Parietal lobe (tissue), 1 donor: Measurements from ENCODE around the gene OR5T2. TPM values are rescaled to one million over a fixed set of nuclear protein-coding genes. Genes with fewer than 3 reads are reported as not detected.

Experiments
- total RNA-seq: library from RNA; depleted of rRNA; stranded (reverse); fragments of >200 nt; gene quantifications from one replicate; pipeline ENCODE4 v1.2.3, GENCODE V29; 2014

The OR5T2 gene
- not detected for total RNA-seq

GRCh38 chr11:56234155-56234554 lies at the start of gene OR5T2:
TSS of gene OR5T2 (minus strand) at chr11:56234255. CDS start at chr11:56233062, 1,193 bp downstream.

GRCh38 chr11:56273854-56274253 lies 39.8 kb upstream of the OR5T2 start, which contains the start of gene OR5T1:
TSS of gene OR5T1 (plus strand) at chr11:56274154. CDS start at chr11:56275639, 1,485 bp downstream.

GRCh38 chr11:56251954-56252353 lies 17.9 kb upstream of the OR5T2 start, which contains the start of gene OR5T3:
TSS of gene OR5T3 (plus strand) at chr11:56252254. CDS start at chr11:56252254, 0 bp downstream.

Other genes with a start within 250 kb of the OR5T2 start
- gene OR5F1, start 239.6 kb downstream of the OR5T2 start, total RNA-seq = not detected
- not detected for gene OR5AS1, start 206.6 kb downstream of the OR5T2 start, total RNA-seq
- not detected for gene OR8I2, start 140.9 kb downstream of the OR5T2 start, total RNA-seq
- gene OR8H2, start 130.6 kb downstream of the OR5T2 start, total RNA-seq = not detected
- not detected for gene OR8H3, start 111.9 kb downstream of the OR5T2 start, total RNA-seq
- gene OR8J3, start 94.1 kb downstream of the OR5T2 start, total RNA-seq = not detected
- gene OR8K5, start 73.9 kb downstream of the OR5T2 start, total RNA-seq = not detected
- gene OR5J2, start 57.6 kb downstream of the OR5T2 start, total RNA-seq = not detected
- not detected for gene OR5T3, start 18.0 kb upstream of the OR5T2 start, total RNA-seq
- gene OR5T1, start 39.9 kb upstream of the OR5T2 start, total RNA-seq = not detected
- gene OR8H1, start 58.0 kb upstream of the OR5T2 start, total RNA-seq = not detected
- not detected for gene OR8K3, start 80.9 kb upstream of the OR5T2 start, total RNA-seq
- gene OR8K1, start 111.8 kb upstream of the OR5T2 start, total RNA-seq = not detected
- gene OR8J1, start 120.0 kb upstream of the OR5T2 start, total RNA-seq = not detected
- not detected for gene OR8U1, start 141.4 kb upstream of the OR5T2 start, total RNA-seq
- gene OR5AL1, start 178.4 kb upstream of the OR5T2 start, total RNA-seq = not detected
- gene OR5M3, start 239.1 kb upstream of the OR5T2 start, total RNA-seq = not detected